H9 (cell line): ENCODE data around the gene NRG3. TPM values are rescaled to one million over a fixed set of nuclear protein-coding genes. Genes with fewer than 3 reads are reported as not detected.

Experiments
- DNase-seq: peaks from one replicate; pipeline ENCODE4 v3.0.0-alpha.2; 2017
- H2AFZ ChIP-seq: one replicate; pipeline ENCODE4 v1.6.1; 2013; ENCODE audit warnings: mild to moderate bottlenecking, low read length, control low read depth, moderate library complexity
- H2AK5ac ChIP-seq: 2 replicates; pipeline ENCODE4 v1.6.1; 2013; ENCODE audit warnings: low read length, control low read depth, mixed read lengths; ENCODE audit not compliant: insufficient read length
- H2BK120ac ChIP-seq: one replicate; pipeline ENCODE4 v1.6.1; 2013; ENCODE audit warnings: low read depth, mild to moderate bottlenecking, low read length, control low read depth, inconsistent platforms; ENCODE audit not compliant: poor library complexity, severe bottlenecking
- H2BK12ac ChIP-seq: 2 replicates; pipeline ENCODE4 v1.6.1; 2013; ENCODE audit warnings: low read length, control low read depth, mixed read lengths, low read depth; ENCODE audit not compliant: insufficient read length
- H2BK15ac ChIP-seq: 2 replicates; pipeline ENCODE4 v1.6.1; 2013; ENCODE audit warnings: low read depth, low read length, control low read depth
- H2BK20ac ChIP-seq: one replicate; pipeline ENCODE4 v1.6.1; 2013; ENCODE audit warnings: low read depth, mild to moderate bottlenecking, low read length, control low read depth, inconsistent platforms; ENCODE audit not compliant: poor library complexity, severe bottlenecking
- H2BK5ac ChIP-seq: 2 replicates; pipeline ENCODE4 v1.6.1; 2013; ENCODE audit warnings: low read length, control low read depth, mixed read lengths; ENCODE audit not compliant: insufficient read length
- H3K14ac ChIP-seq: 2 replicates; pipeline ENCODE4 v1.6.1; 2013; ENCODE audit warnings: low read length, control low read depth; ENCODE audit not compliant: insufficient read depth
- H3K18ac ChIP-seq: 2 replicates; pipeline ENCODE4 v1.6.1; 2013; ENCODE audit warnings: low read depth, mild to moderate bottlenecking, mixed read lengths, low read length, control low read depth; ENCODE audit not compliant: insufficient read length
- H3K23ac ChIP-seq: 2 replicates; pipeline ENCODE4 v1.6.1; 2013; ENCODE audit warnings: low read length, control low read depth, mixed read lengths, low read depth; ENCODE audit not compliant: insufficient read length
- H3K23me2 ChIP-seq: 2 replicates; pipeline ENCODE4 v1.6.1; 2013; ENCODE audit warnings: low read depth, mild to moderate bottlenecking, mixed read lengths, low read length, control low read depth; ENCODE audit not compliant: insufficient read length, poor library complexity, severe bottlenecking
- H3K27ac ChIP-seq: 2 replicates; pipeline ENCODE4 v1.5.1; 2013; ENCODE audit warnings: low read length, control low read depth, mixed read lengths, low read depth; ENCODE audit not compliant: insufficient read length
- H3K27me3 ChIP-seq: 2 replicates; pipeline ENCODE4 v1.6.1; 2013; ENCODE audit warnings: low read length, control low read depth, inconsistent platforms; ENCODE audit not compliant: insufficient read depth
- H3K4ac ChIP-seq: 2 replicates; pipeline ENCODE4 v1.6.1; 2013; ENCODE audit warnings: low read depth, mild to moderate bottlenecking, control low read depth, inconsistent platforms, low read length, moderate library complexity
- H3K4me1 ChIP-seq: 2 replicates; pipeline ENCODE4 v1.6.1; 2013; ENCODE audit warnings: low read length, control low read depth, inconsistent platforms; ENCODE audit not compliant: insufficient read depth
- H3K4me2 ChIP-seq: 2 replicates; pipeline ENCODE4 v1.6.1; 2013; ENCODE audit warnings: low read length, control low read depth, mixed read lengths; ENCODE audit not compliant: insufficient read length, insufficient read depth
- H3K56ac ChIP-seq: 2 replicates; pipeline ENCODE4 v1.6.1; 2013; ENCODE audit warnings: low read depth, mild to moderate bottlenecking, mixed read lengths, low read length, control low read depth; ENCODE audit not compliant: insufficient read length
- H3K79me1 ChIP-seq: 2 replicates; pipeline ENCODE4 v1.6.1; 2013; ENCODE audit warnings: low read depth, mild to moderate bottlenecking, moderate library complexity, low read length, control low read depth, inconsistent platforms; ENCODE audit not compliant: insufficient read depth, poor library complexity, severe bottlenecking
- H3K79me2 ChIP-seq: 2 replicates; pipeline ENCODE4 v1.6.1; 2013; ENCODE audit warnings: low read length, control low read depth, inconsistent platforms; ENCODE audit not compliant: insufficient read depth
- H3K9ac ChIP-seq: 2 replicates; pipeline ENCODE4 v1.6.1; 2013; ENCODE audit warnings: low read length, control low read depth, mixed read lengths; ENCODE audit not compliant: insufficient read length; ENCODE audit errors: extremely low read depth
- H3K9me3 ChIP-seq: one replicate; pipeline ENCODE4 v1.6.1; 2013; ENCODE audit warnings: low read depth, low read length, inconsistent platforms; ENCODE audit not compliant: control insufficient read depth
- H3T11ph ChIP-seq: one replicate; pipeline ENCODE4 v1.6.1; 2013; ENCODE audit warnings: mild to moderate bottlenecking, low read length, control low read depth, inconsistent platforms
- H4K20me1 ChIP-seq: one replicate; pipeline ENCODE4 v1.6.1; 2013; ENCODE audit not compliant: control insufficient read depth, insufficient read length, insufficient read depth
- H4K5ac ChIP-seq: 2 replicates; pipeline ENCODE4 v1.6.1; 2013; ENCODE audit warnings: low read depth, mild to moderate bottlenecking, mixed read lengths, low read length, control low read depth; ENCODE audit not compliant: insufficient read length
- H4K8ac ChIP-seq: replicated peaks from 2 replicates; pipeline ENCODE4 v1.6.1; 2013; ENCODE audit warnings: low read length, control low read depth, mixed read lengths, low read depth; ENCODE audit not compliant: insufficient read length
- H4K91ac ChIP-seq: 2 replicates; pipeline ENCODE4 v1.6.1; 2013; ENCODE audit warnings: low read depth, mild to moderate bottlenecking, moderate library complexity, mixed read lengths, low read length, control low read depth; ENCODE audit not compliant: insufficient read length
- H3K27ac Mint-ChIP-seq, 3 experiments: 2 replicates in 2 of 3; 3 replicates in 1 of 3; pipeline ENCODE4 v1.8.0; 2020 to 2021; ENCODE audit warnings: mixed read lengths in 3 of 3, mild to moderate bottlenecking in 1 of 3, moderate library complexity in 1 of 3
- H3K27me3 Mint-ChIP-seq: 2 replicates; pipeline ENCODE4 v1.8.0; 2021; ENCODE audit warnings: low read depth, mild to moderate bottlenecking, moderate library complexity, mixed read lengths
- H3K36me3 Mint-ChIP-seq, 3 experiments: 2 replicates in 2 of 3; 3 replicates in 1 of 3; pipeline ENCODE4 v1.8.0; 2020 to 2021; ENCODE audit warnings: low read depth in 3 of 3, mixed read lengths in 3 of 3; ENCODE audit not compliant: insufficient read depth in 1 of 3
- H3K4me1 Mint-ChIP-seq, 2 experiments: 2 replicates each; pipeline ENCODE4 v1.8.0; 2020; ENCODE audit warnings: mixed read lengths in 2 of 2
- H3K4me3 Mint-ChIP-seq, 2 experiments: 2 replicates in 1 of 2; 3 replicates in 1 of 2; pipeline ENCODE4 v1.8.0; 2020 to 2021; ENCODE audit warnings: mild to moderate bottlenecking in 2 of 2, mixed read lengths in 2 of 2, moderate library complexity in 1 of 2
- H3K9me3 Mint-ChIP-seq, 2 experiments: 2 replicates in 1 of 2; 3 replicates in 1 of 2; pipeline ENCODE4 v1.8.0; 2020; ENCODE audit warnings: mild to moderate bottlenecking in 2 of 2, mixed read lengths in 2 of 2, moderate library complexity in 1 of 2
- CTCF ChIP-seq: fragments of 200-600 bp; sonication (generic); conservative IDR thresholded peaks from 3 replicates; pipeline ENCODE4 v1.8.0; 2021; ENCODE audit warnings: antibody characterized with exemption, mild to moderate bottlenecking
- WGBS: extraction: QIAGEN DNeasy Blood & Tissue Kit; methylation state at CpG from one replicate; pipeline ENCODE4 v1.1.7; 2013; ENCODE audit warnings: missing lambda C conversion rate, low lambda C conversion rate, mixed read lengths; ENCODE audit not compliant: insufficient read length; ENCODE audit errors: extremely low coverage; 5-methylcytosine and 5-hydroxymethylcytosine counted together
- total RNA-seq: library from RNA; stranded (reverse); gene quantifications from 2 replicates; pipeline ENCODE4 v1.2.1, GENCODE V29; 2021

Gene NRG3
- total RNA-seq, 1 experiment from 2014 or later: 1.6 TPM

- no peaks in the 10 kb centered on the region for H3K4me1 Mint-ChIP-seq
- Histone ChIP-seq H4K20me1 (no peaks in the 10 kb centered on the region), H3K4ac (no peak overlapping the region), H4K5ac (no peak overlapping the region), H3K79me2 (no peaks in the 10 kb centered on the region), H3K79me1 (no peaks in the 10 kb centered on the region), H2AK5ac (no peak overlapping the region), H2BK20ac (no peak overlapping the region), H2BK5ac (no peak overlapping the region), H3K4me1 (no peaks in the 10 kb centered on the region), H3K23ac (no peak overlapping the region), H2BK120ac (no peak overlapping the region), H2AFZ (no peak overlapping the region), H3K23me2 (no peaks in the 10 kb centered on the region), H3K27ac (no peak overlapping the region), H3K9ac (no peak overlapping the region), H2BK15ac (no peak overlapping the region), H3K9me3 (no peaks in the 10 kb centered on the region), H3K4me2 (no peak overlapping the region), H4K91ac (no peak overlapping the region), H3K14ac (no peak overlapping the region), H3T11ph (no peak overlapping the region), H4K8ac (no peak overlapping the region), H3K27me3 (no peaks in the 10 kb centered on the region), H3K18ac (no peak overlapping the region), H2BK12ac (no peak overlapping the region), H3K56ac (no peak overlapping the region)
- TF ChIP-seq CTCF: no peak
- no peak overlapping the region for H3K4me3 Mint-ChIP-seq
- DNase-seq: no peak
- no CpG with 5 or more reads among the region's 1 CpG for WGBS
- H3K27ac Mint-ChIP-seq: no peak overlapping the region
- no peaks in the 10 kb centered on the region for H3K27me3 Mint-ChIP-seq
- H3K9me3 Mint-ChIP-seq: no peaks in the 10 kb centered on the region
- no peaks in the 10 kb centered on the region; a peak in 1 of 7 replicates for H3K36me3 Mint-ChIP-seq
These were observed 677.3 kb downstream of the NRG3 start for GRCh38 chr10:82552267-82552666.
